GM23248 (cell line): Measurements from ENCODE around the gene GASK1B.

Source experiments
- EZH2 ChIP-seq: fragments of 200-600 bp; sonication (generic); IDR thresholded peaks from 2 replicates; pipeline ENCODE4 v1.6.1; 2018; ENCODE audit warnings: antibody characterized with exemption, mild to moderate bottlenecking; ENCODE audit not compliant: insufficient read depth, poor library complexity, severe bottlenecking
- EZH2phosphoT487 ChIP-seq: fragments of 200-600 bp; sonication (generic); IDR thresholded peaks from 2 replicates; pipeline ENCODE4 v1.6.1; 2018; ENCODE audit warnings: antibody characterized with exemption, moderate library complexity, mild to moderate bottlenecking, low read depth; ENCODE audit not compliant: insufficient read depth

DNA sequence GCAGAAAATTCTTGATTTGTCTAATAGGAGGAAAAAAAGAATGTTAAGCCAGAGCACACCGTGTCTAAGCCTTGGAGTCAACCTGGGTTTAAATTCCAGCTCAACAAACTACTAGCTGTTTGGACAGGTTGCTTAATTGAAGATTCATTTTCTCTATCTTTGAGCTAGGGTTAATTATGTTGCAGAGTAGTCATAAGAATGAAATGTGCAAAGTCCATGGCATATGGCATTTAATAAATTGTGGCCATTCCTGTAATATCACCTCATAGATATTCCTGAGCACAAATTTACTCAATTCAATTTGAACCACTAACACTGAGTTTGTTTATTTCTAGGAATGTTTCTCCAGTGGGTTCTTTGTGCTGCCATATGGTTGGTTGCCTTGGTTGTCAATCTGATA lies 42.0 kb upstream of the GASK1B start:
- TF ChIP-seq EZH2 (no peak), EZH2phosphoT487 (no peak)
